GM18951 (cell line): ENCODE data around the gene XYLT1.
"Not testable (repeated sequence)": the region's sequence is repeated elsewhere in the genome, so short reads cannot be mapped to it uniquely, and the experiment has no call there.

ENCODE experiments used
- POLR2A ChIP-seq: IDR thresholded peaks from 4 replicates; pipeline ENCODE4 v1.6.1; 2011; ENCODE audit warnings: mild to moderate bottlenecking; ENCODE audit not compliant: insufficient read length, insufficient read depth; ENCODE audit errors: extremely low read depth
- in situ Hi-C: fragments of 300-500 bp; cut with MboI; formaldehyde crosslinking; loops from one replicate; pipeline ENCODE4 v1.12.0; 2022; ENCODE audit warnings: low sequenced_read_pairs, mixed read lengths, inconsistent platforms; ENCODE audit not compliant: unreplicated experiment

The XYLT1 gene

DNA sequence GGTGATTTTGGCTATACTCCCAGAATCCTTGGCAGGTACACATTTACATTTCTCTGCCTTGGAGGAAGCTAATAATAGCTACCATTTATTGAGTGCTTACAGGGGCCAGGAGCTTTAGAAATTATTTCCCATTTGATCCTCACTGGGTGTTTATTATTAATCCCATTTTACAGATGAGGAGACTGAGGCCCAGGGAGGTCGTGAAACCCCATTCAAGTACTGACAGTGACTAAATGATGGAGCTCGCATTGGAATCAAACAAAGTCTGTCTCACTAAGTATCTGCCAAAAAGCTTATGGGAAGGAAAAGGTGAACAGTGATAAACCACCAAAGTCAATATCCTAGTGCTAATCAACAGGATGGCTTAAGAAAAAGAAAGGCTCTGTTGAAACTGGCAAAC is 33.3 kb upstream of the XYLT1 start:
- in situ Hi-C loops: no loop called here

GRCh38 chr16:17503331-17503730 is 32.6 kb upstream of the XYLT1 start:
- in situ Hi-C loops: no loop called here

More for the DNA sequence above, 33.3 kb upstream of the XYLT1 start:
- TF ChIP-seq POLR2A: no peak

GRCh38 chr16:17501321-17501720 is 30.6 kb upstream of the XYLT1 start:
- in situ Hi-C loops: no loop called here
- TF ChIP-seq POLR2A: no peak

More at GRCh38 chr16:17503331-17503730, 32.6 kb upstream of the XYLT1 start:
- no peak for TF ChIP-seq POLR2A

DNA sequence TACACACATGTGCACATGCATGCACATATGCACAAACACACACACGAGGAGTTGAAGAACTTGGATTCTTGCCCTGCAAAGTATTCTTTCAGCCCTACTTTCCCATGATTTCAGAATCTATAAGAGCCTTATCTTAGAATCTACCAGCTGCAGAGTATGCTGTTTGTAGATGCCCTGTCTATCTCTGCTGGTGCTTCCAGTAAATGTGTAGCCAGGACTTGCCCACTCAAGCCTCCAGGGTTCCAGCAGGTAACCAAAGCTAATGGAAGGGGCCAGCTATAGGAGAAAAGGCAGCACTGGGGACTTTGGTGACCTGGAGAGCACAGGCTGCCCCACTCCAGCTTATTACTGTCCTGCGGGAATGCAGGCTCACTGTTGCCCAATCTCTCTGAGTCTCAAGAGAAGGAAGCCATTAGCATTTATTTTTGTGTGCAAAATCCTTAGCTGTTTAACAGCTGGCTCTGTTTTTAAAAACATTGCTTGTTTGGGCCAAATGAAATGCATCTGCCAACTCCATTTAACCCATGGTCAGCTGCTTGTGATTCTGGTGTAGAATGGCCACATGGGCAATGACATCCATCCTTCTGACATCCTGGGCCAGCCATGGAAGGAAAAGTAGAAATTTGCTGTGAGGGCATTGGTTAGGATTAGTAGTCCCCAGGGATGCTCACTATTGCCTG is 28.6 kb upstream of the XYLT1 start:
- TF ChIP-seq POLR2A: no peak
- in situ Hi-C loops: no loop called here

DNA sequence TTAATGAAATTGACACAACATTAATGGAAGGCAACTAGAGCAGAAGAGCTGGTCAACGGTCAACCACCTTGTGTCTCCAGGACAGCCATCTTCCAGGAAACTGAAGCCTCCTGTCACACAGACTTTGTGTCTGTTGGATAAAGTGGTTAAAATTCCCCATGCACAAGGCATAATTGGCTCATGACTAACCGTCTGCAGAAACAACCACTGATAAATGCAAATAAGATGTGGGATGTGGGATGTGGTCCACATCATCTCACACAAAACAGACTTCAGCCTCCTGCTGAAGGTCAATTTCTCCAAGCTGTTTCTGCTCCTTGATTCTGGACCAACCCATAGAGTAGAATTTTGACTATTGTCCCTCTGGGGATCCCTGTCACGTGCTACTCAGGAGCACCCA is 26.9 kb upstream of the XYLT1 start:
- in situ Hi-C loops: no loop called here
- no peak for TF ChIP-seq POLR2A

- in situ Hi-C loops: no loop called here
- TF ChIP-seq POLR2A: no peak
Observed at GRCh38 chr16:17496891-17497290, 26.1 kb upstream of the XYLT1 start.

GRCh38 chr16:17493012-17493411 is 22.3 kb upstream of the XYLT1 start:
- in situ Hi-C loops: no loop called here
- no peak for TF ChIP-seq POLR2A

DNA sequence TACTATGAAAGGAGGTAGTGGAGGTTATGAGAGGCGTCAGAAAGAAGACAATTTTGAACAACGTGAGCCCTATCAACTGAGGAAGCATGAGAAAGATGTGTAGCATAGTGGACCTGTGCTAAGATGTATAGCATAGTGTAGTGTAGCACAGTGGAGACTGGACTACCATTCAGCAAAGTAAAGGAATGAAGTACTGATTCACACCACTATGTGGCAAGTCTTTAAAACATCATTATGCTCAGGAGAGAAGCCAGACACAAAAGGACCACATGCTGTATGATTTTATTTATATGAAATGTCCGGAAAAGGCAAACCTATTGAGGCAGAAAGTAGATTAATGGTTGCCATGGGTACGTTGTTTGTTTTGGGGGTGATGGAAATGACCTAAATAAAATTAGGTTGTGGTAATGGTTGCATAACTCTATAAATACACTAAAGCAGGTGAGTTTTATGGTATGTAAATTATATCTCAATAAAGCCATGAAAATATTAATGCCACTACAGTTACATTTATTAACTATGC is 20.4 kb upstream of the XYLT1 start:
- in situ Hi-C loops: no loop called here
- no peak for TF ChIP-seq POLR2A

DNA sequence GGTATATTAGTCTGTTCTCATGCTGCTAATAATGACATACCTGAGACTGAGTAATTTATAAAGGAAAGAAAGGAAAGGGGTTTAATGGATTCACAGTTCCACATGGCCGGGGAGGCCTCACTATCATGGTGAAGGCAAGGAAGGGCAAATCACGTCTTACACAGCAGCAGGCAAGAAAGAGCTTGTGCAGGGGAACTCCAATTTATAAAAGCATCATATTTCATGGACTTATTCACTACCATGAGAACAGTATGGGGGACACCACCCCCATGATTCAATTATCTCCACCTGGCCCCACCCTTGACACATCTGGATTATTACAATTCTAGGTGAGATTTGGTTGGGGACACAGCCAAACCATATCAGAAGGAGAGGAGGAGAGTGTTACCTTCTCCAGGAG is 17.7 kb upstream of the XYLT1 start:
- in situ Hi-C loops: no loop called here
- TF ChIP-seq POLR2A: no peak

GRCh38 chr16:17483351-17483750 is 12.6 kb upstream of the XYLT1 start:
- TF ChIP-seq POLR2A: no peak
- in situ Hi-C loops: no loop called here

GRCh38 chr16:17482341-17482740 is 11.6 kb upstream of the XYLT1 start:
- in situ Hi-C loops: not testable (repeated sequence)

DNA sequence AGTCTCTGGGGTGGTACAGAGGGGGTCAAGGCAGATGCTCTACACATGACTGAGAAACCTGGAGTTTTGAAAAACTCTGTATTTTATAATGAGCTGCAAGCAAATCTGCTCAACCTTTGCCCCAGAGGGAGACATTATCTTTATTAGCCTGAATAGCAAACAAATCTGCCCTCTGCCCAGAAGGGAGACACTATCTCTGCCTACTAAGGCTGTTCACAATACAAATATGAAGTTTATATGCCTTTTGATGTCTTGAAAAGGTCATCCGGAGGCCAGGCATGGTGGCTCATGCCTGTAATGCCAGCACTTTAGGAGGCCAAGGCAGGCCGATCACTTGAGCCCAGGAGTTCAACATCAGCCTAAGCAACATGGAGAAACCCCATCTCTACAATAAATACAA is 11.0 kb upstream of the XYLT1 start:
- no peak for TF ChIP-seq POLR2A
- in situ Hi-C loops: no loop called here

DNA sequence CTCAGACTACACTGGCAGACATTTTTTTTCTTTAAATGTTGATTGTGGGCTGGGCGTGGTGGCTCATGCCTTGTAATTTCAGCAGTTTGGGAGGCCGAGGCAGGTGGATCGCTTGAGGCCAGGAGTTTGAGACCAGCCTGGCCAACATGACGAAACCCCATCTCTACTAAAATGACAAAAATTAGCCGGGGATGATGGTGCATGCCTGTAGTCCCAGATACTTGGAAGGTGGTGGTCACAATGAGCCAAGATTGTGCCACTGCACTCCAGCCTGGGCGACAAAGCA is 6.4 kb upstream of the XYLT1 start:
- in situ Hi-C loops: not testable (repeated sequence)

DNA sequence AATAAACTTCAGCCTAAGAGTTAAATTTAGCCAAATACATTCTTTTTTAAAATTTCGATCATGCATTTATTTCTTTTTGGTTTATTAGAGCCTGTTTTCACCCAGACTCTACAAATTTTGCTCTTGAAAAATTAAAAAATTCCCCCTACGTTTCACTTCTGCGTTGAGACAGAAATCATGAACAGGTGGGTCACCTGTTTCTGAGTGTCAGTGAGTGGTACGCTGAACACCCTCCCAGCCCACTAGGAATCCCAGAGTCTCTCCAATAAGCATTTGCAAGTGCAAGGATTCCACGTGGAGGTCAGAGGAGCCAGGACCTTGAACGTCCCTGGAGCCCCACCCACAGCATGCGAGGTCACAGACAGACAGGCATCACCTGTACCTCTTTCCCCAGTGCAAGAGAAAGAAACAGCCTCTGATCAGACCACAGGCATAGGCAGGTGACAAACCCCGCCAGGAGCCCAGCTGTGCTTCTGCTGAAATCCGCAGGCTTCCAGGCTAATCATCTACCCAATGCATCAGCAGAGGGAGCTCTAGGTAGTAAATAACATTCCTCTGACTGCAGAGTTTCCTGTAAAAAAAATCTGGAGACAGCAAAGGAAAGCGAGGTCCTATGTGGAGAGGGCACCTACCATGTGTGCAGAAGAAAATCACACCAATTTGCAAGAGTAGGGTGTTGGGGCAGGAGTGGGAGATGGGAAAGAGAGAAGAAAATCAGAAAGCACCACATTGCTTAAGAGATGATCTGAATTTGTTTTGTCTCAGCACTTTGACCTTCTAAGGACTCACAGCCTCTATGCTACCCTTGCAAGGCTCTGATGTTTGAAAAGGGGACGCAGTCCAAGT is 5.9 kb upstream of the XYLT1 start:
- in situ Hi-C loops: no loop called here
- TF ChIP-seq POLR2A: no peak
